Posterior vena cava (tissue), 2 donors: ENCODE data around the gene TUBAL3. TPM values are rescaled to one million over a fixed set of nuclear protein-coding genes. Genes with fewer than 3 reads are reported as not detected.

Source experiments
- DNase-seq: peaks from one replicate; pipeline ENCODE4 v3.0.0-alpha.2; 2020; ENCODE audit warnings: low spot score
- intact Hi-C, 2 donors: fragments of 100-400 bp; cut with DNase I; formaldehyde crosslinking; loops; one replicate each; pipeline versions ENCODE4 v1.14.1 to v1.14.2; 2022 to 2023
- long read RNA-seq, 2 donors: library from polyadenylated mRNA; unstranded; transcript quantifications; one replicate each; pipeline ENCODE4 v2.0.0, GENCODE V29; 2020 to 2021
- total RNA-seq, 2 donors: library from RNA; stranded (reverse); fragmentation: NEBNext Ultra II Directional; extraction: Animal tissue kit (Norgen Biotek cat#: 25700); gene quantifications; one replicate each; pipeline ENCODE4 v1.2.1, GENCODE V29; 2021
- donor health status: DM: yes; HTN: yes; CAD: no.
- donor health status: DM: yes; HTN: yes; CAD: no.

The TUBAL3 gene
- not detected for total RNA-seq
- long read RNA-seq, donor 1 = 0 reads
- long read RNA-seq, donor 2 = 0 reads

GRCh38 chr10:5404208-5405041 lies at the start of gene TUBAL3:
TSS of gene TUBAL3 (minus strand) at chr10:5404828. CDS start at chr10:5404792, 36 bp downstream.
- no peak for DNase-seq
- intact Hi-C loops = loop anchor here in 1 of 2 donors (2.0 kb wide), 1 partner anchor 72 kb away; no protein-coding TSS in a partner anchor

- DNase-seq = no peak
- intact Hi-C loops = loop anchor here in 1 of 2 donors (10.0 kb wide), 1 partner anchor 91 kb away; no protein-coding TSS in a partner anchor
Measured at GRCh38 chr10:5453749-5454489, 49.3 kb upstream of the TUBAL3 start.

GRCh38 chr10:5450605-5451384 lies 46.2 kb upstream of the TUBAL3 start:
- DNase-seq = no peak
- intact Hi-C loops = loop anchor here in 1 of 2 donors (10.0 kb wide), 1 partner anchor 94 kb away; no protein-coding TSS in a partner anchor

DNA sequence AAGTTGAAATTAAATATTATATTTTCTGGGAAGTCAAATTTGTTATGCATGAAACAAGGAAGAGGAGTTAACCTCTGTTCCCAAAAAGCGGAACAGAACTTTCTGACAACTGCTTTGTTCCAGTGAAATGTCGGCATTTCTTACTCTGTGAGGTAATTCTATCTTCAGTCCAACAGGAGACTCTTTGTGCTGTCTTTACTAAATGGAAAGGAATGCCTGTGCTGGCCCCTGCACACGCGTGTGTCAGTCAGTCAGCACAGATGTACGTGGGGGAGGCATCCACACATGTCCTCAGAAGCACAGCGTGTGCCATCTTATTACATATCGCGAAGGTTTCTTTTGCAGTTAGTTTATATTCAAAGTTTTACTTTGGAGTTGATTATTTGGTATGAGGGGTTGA lies 45.2 kb upstream of the TUBAL3 start:
- DNase-seq = no peak
- intact Hi-C loops = loop anchor here in 1 of 2 donors (5.0 to 10.0 kb wide), 2 partner anchors 95 to 237 kb away; no protein-coding TSS in a partner anchor

- intact Hi-C loops = loop anchor here in 1 of 2 donors (5.0 kb wide), 1 partner anchor 238 kb away; no protein-coding TSS in a partner anchor
- no peak for DNase-seq
Measured at GRCh38 chr10:5449227-5449626, 44.6 kb upstream of the TUBAL3 start.

- DNase-seq = no peak
- intact Hi-C loops = loop anchor here in 1 of 2 donors (5.0 kb wide), 1 partner anchor 239 kb away; no protein-coding TSS in a partner anchor
Measured at GRCh38 chr10:5448333-5449001, 43.8 kb upstream of the TUBAL3 start.

DNA sequence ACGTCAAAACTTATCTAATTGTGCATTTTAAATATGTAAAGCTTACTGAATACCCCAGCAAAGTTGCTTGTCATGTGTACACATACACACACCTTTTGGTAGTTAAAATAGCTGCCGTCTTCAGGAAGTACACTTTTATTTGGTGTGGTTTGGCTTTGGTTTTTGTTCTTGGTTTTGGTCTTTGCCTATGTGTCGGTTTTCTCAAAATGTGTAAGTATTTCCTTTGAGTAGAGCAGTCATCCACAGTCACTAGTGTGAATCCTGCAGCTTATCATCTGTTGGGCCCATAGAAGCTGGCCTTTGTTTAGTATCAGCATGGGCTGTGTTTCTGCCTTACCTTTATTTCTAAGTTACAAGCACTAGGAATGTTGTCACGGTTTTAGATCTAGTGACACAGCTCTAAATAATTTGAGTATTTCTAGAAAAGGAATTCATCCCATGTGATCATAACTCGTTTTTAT lies 43.0 kb upstream of the TUBAL3 start:
- DNase-seq = no peak
- intact Hi-C loops = loop anchor here in 1 of 2 donors (5.0 kb wide), 1 partner anchor 240 kb away; no protein-coding TSS in a partner anchor

GRCh38 chr10:5447056-5447455 lies 42.4 kb upstream of the TUBAL3 start:
- intact Hi-C loops = loop anchor here in 1 of 2 donors (5.0 kb wide), 1 partner anchor 240 kb away; no protein-coding TSS in a partner anchor
- no peak for DNase-seq

DNA sequence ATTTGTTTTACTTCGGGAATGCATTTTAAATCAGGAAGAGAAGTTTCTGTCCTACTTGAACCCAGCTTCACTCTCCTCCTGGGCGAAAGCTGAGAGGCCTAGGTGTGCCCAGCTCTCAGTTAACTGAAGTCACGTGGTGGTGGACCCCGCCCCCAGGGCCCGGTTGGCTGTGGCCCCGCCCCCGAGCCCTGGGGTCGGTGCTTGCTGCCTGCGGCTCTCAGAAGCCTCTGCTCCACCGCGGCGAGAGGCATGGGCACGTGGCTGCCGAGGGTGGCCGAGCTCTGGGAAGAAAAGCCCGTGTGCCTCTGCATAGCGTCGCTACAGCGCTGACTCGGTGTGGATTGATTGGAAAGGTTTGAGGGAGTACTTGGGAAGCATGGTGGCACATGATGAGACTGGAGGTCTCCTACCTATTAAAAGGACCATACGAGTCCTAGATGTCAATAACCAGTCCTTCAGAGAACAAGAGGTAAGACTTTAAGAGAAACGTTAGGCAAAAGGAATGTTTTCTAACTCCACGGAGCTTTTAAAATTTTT lies 41.8 kb upstream of the TUBAL3 start:
- peak; percentile 97 for DNase-seq
- intact Hi-C loops = loop anchor here in 1 of 2 donors (5.0 kb wide), 1 partner anchor 241 kb away; no protein-coding TSS in a partner anchor

GRCh38 chr10:5445006-5445405 lies 40.4 kb upstream of the TUBAL3 start:
- intact Hi-C loops = loop anchor here in 1 of 2 donors (5.0 kb wide), 1 partner anchor 242 kb away; no protein-coding TSS in a partner anchor
- DNase-seq = no peak

DNA sequence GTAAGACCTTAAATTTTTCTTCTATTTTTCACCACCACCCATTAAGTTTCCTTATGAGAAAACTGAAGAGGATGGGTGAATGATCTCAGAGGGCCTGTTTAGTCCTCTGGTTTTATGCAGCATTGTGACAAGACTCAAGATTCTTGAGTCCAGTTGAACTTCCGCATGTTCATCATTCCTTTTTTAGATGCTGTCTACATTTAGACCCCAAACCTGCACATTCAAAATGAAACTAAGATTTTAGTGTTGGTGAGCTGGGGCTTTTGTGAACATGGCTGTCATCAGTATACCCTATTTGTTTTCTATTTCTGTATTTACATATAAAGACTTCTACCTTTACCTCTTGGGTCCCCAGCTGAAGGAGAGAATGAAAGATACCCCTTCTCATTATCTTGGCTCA lies 38.8 kb upstream of the TUBAL3 start:
- DNase-seq = no peak
- intact Hi-C loops = loop anchor here in 1 of 2 donors (5.0 kb wide), 1 partner anchor 179 kb away; no protein-coding TSS in a partner anchor

- DNase-seq = no peak
- intact Hi-C loops = loop anchor here in 1 of 2 donors (5.0 kb wide), 1 partner anchor 179 kb away; no protein-coding TSS in a partner anchor
Measured at GRCh38 chr10:5442990-5443370, 38.4 kb upstream of the TUBAL3 start.

DNA sequence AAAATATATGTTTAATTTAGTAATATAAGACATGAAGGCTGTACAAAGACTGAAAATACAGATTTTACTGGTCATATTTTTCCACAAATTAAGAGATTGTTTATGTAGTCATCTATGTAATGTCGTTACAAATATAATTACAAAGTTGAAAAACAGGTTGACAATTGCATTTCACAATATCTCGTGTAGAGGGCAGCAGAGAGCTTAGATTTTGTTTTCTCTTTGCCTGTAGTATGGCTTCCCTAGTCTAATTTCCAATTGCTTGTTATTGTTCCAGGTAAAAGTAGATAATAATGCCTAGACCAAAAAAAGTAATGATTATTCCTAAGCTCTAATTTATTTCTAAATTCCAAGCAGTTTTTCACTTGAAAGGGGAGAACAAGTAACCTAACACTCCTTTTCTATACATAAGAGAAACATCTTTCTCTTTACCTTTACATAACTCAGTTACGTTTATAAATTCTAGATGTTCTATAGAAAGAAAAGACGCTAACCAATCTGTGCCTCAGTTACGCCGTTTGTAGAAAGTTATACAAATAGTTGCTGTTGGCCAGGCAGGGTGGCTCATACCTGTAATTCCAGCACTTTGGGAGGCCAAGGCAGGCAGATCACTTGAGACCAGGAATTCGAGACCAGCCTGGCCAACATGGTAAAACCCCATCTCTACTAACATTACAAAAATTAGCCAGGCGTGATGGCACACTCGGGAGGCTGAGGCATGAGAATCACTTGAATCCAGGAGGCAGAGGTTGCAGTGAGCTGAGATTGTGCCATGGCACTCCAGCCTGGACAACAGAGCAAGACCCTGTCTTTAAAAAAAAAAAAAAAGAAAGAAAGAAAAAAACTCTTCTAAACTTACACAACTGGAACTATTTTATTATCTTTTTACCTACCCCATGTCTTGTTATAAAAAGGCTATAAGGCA lies 37.7 kb upstream of the TUBAL3 start:
- DNase-seq = no peak
- intact Hi-C loops = loop anchor here in 1 of 2 donors (5.0 kb wide), 1 partner anchor 180 kb away; no protein-coding TSS in a partner anchor

GRCh38 chr10:5441106-5441505 lies 36.5 kb upstream of the TUBAL3 start:
- no peak for DNase-seq
- intact Hi-C loops = loop anchor here in 1 of 2 donors (5.0 kb wide), 1 partner anchor 181 kb away; no protein-coding TSS in a partner anchor

GRCh38 chr10:5440206-5440605 lies 35.6 kb upstream of the TUBAL3 start:
- intact Hi-C loops = loop anchor here in 1 of 2 donors (5.0 kb wide), 1 partner anchor 182 kb away; no protein-coding TSS in a partner anchor
- no peak for DNase-seq

- no peak for DNase-seq
- intact Hi-C loops = no loop called here
Measured at GRCh38 chr10:5435328-5435727, 30.7 kb upstream of the TUBAL3 start.
